ENCODE results near the gene MSLN. TPM values are rescaled to one million over a fixed set of nuclear protein-coding genes. Genes with fewer than 3 reads are reported as not detected.

MSLN gene
- total and polyA plus RNA-seq, 2 of the 13 experiments (the other 11 are each of a cell fraction or from before 2014, with no cell fraction given): 2.0 to 2.3 TPM

DNA sequence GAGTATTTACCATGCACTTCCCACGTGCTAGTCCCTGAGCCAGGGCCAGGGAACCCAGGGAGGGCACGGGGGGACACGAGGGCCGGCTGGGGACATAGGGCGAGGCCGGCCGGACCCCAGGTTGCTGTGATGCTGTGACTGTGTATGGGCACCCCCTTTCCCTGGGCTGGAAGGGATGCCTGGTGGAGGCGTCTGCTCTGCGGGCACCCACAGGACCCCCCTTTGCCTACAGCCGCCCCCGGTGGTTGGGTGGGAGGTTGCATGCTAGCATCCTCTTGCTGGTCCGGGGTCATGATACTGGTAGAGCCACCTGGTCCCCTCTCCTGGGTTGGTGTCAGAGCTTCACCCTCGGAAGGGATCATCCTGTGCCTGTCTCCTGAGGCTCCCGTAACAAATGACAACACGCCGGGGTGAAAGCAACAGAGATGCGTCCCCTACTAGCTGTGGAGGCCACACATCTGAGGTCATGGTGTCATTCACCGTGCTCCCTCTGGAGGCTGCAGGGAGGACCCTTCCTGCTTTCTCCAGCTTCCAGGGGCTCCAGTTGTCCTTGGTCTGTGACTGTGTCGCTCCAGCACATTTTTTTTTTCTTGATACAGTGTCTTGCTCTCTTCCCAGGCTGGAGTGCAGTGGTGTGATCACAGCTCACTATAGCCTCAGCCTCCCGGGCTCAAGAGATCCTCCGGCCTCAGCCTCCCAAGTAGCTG is 16.6 kb upstream of the MSLN start:
- CTCF ChIA-PET (ENCODE audit: low intra/inter-chr PET ratio, low total read pairs): no interaction called here

More for the DNA sequence above, 16.6 kb upstream of the MSLN start:
- no peak overlapping the region for H3K4me2 ChIP-seq (ENCODE audit: low read depth, low read length)
- TF ChIP-seq ZNF263 (CRISPR knock-in tag; IDR thresholded peaks at IDR 0.05) (peak; percentile 93), CTCF (CRISPR knock-in tag; IDR thresholded peaks at IDR 0.05) (peak; percentile 6; the same call in 1 of the 2 replicates), SATB2 (CRISPR knock-in tag; IDR thresholded peaks at IDR 0.05) (no peak)
- H3K4me3 ChIP-seq (replicated peaks in 1 of 3; ENCODE audit: insufficient read depth in 1 of 3, low read depth in 2 of 3, low read length in 3 of 3): no peak overlapping the region
- ATAC-seq (no peak), DNase-seq (ENCODE audit: low spot score) (no peak), FAIRE-seq (no peak)
- H3K36me3 ChIP-seq (replicated peaks in 1 of 2; ENCODE audit: control insufficient read depth in 1 of 2, insufficient read depth in 2 of 2, low read length in 2 of 2): no peaks in the 10 kb centered on the region
- H3K9me3 ChIP-seq (ENCODE audit: low read length): no peaks in the 10 kb centered on the region
- H2AFZ ChIP-seq (ENCODE audit: low read length): no peak overlapping the region
- H3K4me1 ChIP-seq (ENCODE audit: insufficient read depth, low read length): peaks cover 18% of the 10 kb centered on the region
- POLR2A ChIA-PET: interaction anchor here (0.9 kb wide), 1 partner anchor 29 kb away, joined by 3 read pairs; the partner anchor contains the start of gene METRN
- BruUV-seq (replicated peaks): no TSS peak
- H3K27me3 ChIP-seq (ENCODE audit: control insufficient read depth in 1 of 2, insufficient read depth in 2 of 2, low read length in 2 of 2): peaks cover 0 to 14% of the 10 kb centered on the region in 2 experiments; a peak in 1 of 5 replicates
- H3K27ac ChIP-seq (ENCODE audit: extremely low read length, insufficient read depth, low read length): no peak overlapping the region
- no peaks in the 10 kb centered on the region for H4K20me1 ChIP-seq (ENCODE audit: insufficient read depth, low read length)
- H3K79me2 ChIP-seq (ENCODE audit: insufficient read depth, low read length): no peaks in the 10 kb centered on the region
- in situ Hi-C loops (cut with HindIII; ENCODE audit: extremely low pct_ligation_motif_present, low pct_unique_long_range_greater_than_20kb) (loop anchor here (5.0 kb wide), 1 partner anchor 43 kb away; the partner anchor contains the start of genes CHTF18 and RPUSD1), intact Hi-C loops (cut with micrococcal nuclease; ENCODE audit: unreplicated experiment) (no loop called here)
- WGBS (ENCODE audit: low lambda C conversion rate): 41% methylated on average over 13 of the region's 21 CpGs
- no peak overlapping the region for H3K9ac ChIP-seq (ENCODE audit: insufficient read depth, low read depth, low read length)

All from HepG2 (cell line).